G401 (cell line): ENCODE results near the gene SCLY. TPM values are rescaled to one million over a fixed set of nuclear protein-coding genes. Genes with fewer than 3 reads are reported as not detected.
"Not testable (repeated sequence)": the region's sequence is repeated elsewhere in the genome, so short reads cannot be mapped to it uniquely, and the experiment has no call there.

Experiments
- DNase-seq: peaks from one replicate; pipeline ENCODE4 v3.0.0-alpha.2; 2015; ENCODE audit warnings: low spot score
- in situ Hi-C: cut with HindIII; loops from 2 replicates; pipeline ENCODE4 v1.10.0; 2016; ENCODE audit warnings: low sequenced_read_pairs, mixed read lengths
- total RNA-seq: library from RNA; depleted of rRNA; stranded (reverse); fragments of >200 nt; shearing (Covaris generic); gene quantifications from 2 replicates; pipeline ENCODE4 v1.2.3, GENCODE V29; 2014; rRNA removed

Gene SCLY, protein sequence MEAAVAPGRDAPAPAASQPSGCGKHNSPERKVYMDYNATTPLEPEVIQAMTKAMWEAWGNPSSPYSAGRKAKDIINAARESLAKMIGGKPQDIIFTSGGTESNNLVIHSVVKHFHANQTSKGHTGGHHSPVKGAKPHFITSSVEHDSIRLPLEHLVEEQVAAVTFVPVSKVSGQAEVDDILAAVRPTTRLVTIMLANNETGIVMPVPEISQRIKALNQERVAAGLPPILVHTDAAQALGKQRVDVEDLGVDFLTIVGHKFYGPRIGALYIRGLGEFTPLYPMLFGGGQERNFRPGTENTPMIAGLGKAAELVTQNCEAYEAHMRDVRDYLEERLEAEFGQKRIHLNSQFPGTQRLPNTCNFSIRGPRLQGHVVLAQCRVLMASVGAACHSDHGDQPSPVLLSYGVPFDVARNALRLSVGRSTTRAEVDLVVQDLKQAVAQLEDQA
- 42.8 and 52.0 TPM in 2 replicates for total RNA-seq

DNA sequence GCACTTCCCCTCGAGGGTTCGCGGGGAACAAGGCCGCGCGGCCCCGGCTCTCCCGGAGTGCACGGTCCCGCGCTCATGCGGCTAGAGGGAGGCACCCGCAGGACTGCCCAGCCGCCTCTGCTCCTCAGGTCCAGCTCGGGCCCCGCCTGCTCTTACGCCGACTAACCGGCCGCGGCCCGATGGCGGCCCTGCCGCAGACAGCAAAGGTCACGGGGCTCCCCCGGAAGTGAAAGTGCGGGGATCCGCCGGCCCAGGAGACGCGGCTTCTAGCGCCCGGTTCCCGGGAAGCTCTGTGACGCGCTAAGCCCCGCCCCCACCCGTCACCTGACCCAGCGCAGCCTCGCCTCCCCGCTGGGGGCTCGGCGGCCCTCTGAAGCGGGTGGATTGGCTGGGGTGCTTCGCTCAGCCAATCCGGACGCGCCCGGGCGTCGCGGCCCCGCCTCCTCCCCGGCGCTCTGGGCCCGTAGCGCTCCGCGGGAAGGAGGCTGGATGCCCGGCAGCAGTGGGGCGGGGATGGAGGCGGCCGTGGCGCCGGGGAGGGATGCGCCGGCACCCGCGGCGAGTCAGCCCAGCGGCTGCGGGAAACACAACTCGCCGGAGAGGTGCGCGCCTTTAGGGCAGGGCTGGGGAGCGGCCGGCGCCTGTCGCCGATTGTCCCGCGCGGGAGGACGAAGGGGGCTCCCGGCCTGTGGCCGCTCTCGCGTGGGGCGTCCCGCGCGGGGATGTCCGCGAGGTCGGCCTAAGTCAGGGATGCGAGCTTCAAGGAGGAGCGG, at the start of gene SCLY:
Gene SCLY (plus strand): TSS at position 460 of the 773 bp plus-strand sequence. CDS start 54 bp downstream, at position 514.
- peak; percentile 97 for DNase-seq
- in situ Hi-C loops, result no loop called here

DNA sequence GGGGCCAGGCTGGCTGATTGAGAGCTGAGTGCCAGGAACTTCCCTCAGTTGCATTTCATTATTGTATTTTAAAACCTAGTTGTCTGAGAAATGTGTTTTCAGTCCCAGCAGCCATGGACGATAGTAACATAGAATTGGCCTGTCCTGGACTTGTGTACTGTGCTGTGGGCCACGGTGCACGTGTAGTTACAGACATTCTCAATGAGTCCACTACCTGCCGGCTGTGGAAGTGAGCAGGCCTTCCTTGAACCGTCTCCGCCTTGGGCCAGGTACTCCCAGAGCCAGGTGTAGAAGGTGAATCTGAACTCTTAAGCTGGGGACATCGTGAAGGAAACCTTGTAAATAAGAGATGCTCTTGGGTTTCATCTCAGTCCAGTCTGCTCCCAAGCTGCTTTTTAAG, 47.0 kb upstream of the SCLY start:
- in situ Hi-C loops, result no loop called here
- DNase-seq, result no peak

DNA sequence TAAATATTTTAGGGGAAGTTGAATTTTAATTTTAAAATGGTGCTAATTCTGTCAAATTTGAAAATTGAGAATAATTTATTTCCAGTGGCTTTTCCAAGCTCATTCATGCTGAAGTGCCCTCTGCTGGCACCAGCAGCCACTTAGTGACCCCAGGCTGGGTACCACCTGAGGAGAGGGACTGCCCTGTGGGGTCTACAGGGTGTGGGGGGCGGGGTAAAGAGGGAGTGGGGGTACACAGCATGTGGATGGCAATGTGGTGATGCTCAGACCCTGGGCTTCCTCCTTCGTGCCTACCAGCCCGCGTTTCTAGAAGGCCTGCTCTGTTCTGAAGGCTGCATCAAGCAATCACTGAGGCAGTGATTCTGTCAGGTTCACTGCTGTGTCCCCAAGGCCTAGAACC, 45.1 kb upstream of the SCLY start:
- no peak for DNase-seq
- in situ Hi-C loops, result no loop called here

DNA sequence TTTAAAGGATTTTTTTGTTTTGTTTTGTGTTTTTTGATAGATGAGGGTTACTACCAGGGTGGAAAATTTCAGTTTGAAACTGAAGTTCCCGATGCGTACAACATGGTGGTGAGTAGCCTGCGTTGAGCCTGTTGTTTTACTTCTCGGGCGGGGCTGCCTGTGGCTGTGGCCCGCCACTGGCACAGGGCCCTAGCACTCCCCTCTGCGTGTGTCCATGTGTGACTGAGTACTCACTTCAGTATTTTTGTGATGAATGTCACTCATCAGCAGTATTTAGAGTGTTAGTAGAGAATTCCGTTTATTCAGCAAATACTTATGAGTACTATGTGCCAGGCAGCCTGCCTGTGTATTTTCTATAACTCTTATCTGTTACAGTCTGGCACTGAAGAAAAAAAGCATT, 44.3 kb upstream of the SCLY start:
- in situ Hi-C loops, result no loop called here
- no peak for DNase-seq

DNA sequence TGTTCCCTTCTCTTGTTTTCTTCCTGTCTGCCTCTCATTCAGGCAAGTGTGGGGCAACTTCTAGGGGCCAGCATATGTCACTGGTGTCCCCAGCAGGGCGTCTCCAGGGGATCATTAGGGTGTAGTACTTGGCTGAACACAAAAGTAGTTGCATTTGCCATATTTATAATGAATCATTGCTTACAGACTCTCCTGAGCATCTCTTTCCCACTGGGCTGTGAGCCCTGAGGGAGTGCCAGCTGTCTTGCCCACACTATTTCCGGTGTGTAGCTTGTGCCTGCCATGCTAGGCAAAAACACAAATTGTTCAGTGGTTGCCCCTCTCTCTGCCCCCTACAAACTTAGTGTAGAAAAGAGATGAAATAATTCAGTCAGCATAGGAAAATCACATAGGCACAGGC, 40.8 kb upstream of the SCLY start:
- in situ Hi-C loops, result no loop called here
- no peak for DNase-seq

DNA sequence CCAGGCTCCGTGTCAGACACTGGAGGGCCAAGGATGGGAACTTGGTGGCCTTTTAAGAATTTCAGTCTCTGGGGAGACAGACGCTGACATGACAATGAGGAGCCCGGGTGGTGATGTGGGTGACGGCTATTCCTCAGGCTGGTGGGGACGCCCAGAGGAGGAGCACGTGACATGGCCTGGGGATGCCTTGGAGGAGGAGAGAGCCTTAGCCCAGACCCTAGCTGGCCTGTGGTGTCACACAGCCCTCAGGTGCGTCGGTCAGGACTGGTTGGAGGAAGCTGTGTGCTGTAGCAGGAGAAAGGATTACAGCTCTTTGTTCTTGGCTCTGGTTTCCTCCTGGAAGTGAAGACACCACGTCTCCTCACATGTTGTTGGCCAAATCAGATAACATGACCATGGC, 40.0 kb upstream of the SCLY start:
- DNase-seq, result no peak
- in situ Hi-C loops, result no loop called here

DNA sequence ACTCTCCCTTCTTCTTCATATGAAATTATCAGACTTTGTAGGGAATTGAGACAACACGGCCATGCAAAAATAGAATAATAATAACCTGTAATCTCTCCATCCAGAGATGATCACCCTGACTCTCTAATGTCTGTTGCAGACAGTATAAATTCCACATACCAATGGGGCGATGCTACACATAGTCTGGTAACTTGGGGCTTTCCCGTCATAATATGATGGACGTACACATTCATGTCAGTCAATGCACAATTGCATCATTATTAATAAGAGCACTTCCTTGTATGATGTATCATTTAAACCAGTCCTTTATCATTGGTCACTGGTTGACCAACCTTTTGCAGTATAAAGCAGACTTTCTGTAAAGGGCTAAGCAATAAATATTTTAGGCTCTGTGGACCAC, 39.5 kb upstream of the SCLY start:
- in situ Hi-C loops, result no loop called here
- no peak for DNase-seq

DNA sequence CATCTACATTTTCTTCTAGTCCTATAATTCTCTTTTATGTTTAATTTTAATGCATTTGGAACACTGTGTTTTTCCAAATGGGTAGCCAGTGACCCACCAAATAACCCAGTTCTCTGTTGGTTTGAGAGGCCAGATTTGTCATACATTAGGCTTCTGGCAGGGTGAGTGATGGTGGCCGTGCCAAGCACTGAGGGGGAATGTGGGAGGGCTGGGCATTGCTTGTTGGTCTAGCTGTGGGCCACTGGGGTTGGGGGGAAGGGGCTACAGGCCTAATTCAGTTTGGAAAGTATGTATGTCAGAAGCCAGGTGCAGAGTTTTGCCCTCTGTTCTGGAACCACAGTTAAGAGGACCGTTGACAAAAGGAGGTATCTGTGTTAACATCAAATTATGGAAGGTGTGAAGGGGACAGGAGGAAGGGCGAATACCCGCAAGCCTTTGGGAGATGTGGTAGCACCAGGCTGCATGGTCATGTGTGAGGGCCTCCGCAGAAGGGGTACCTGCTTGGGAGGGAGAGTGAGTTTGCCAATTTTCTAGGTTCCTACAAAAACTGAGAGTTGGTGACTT, 38.1 kb upstream of the SCLY start:
- no peak for DNase-seq
- in situ Hi-C loops, result no loop called here

DNA sequence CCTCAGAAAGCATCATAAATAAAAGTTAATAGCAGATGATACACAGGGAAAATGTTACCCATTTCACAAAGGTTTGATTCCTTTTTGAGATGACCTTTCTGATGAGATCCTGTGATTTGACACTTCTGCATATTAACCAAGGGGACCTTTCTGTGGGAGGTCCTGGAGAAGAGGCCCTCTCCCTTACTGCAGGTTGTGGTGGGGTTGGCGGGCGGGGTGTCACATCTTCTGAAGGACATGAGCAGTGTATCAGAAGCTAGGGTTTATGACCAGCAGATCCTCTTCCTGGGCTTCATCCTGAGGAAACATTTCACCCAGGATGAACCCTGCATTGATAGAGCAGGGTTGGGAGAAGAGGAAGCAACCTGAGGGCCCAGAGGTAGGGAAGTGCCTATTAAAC, 37.2 kb upstream of the SCLY start:
- in situ Hi-C loops, result no loop called here
- no peak for DNase-seq

DNA sequence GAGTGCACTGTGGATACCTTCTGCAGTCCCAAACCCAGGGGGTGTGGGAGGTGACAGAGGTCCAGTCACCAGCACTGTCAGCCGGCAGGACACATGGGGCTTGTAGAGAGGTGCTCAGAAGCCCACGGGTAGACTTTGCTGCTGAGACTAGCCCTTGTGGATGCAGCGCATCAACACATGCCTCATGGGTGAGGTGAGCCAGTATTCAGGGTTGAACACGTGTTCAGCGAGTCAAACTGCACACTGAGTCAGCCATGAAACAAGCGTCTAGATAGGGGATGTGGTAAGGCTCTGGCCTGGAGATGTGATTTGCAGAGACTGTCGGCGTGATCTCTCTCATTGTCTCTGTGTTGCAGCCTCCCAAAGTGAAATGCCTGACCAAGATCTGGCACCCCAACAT, 35.8 kb upstream of the SCLY start:
- in situ Hi-C loops, result no loop called here
- DNase-seq, result no peak

DNA sequence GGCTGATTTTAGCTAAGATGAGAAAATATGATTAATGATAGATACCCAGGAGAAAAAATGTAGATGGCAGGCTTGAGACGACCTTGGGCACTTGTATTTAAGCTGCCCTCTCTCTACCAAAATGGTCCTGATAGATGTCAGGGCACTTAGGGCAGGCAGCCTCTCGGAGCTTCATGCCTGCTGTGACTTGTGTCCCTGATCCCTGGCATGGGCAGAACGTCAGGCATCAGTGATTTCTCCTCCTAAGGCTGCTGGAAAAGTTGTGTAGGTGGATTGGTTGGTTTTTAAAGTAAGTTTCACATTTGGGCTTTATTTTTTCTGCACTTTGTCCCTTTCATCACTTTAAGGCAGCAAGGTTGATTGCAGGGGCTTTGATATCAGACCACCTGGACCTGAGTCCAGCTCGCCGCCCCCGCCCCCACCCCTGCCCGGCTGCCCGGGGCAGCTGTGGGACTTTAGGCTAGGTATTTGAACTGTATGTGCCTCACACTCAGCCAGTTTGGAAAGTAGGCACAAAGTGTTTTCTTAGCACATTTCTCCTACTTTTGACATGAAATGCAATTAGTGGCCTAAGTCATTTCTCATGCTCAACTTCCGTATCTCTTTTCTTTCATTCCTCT, 35.0 kb upstream of the SCLY start:
- in situ Hi-C loops, result no loop called here
- no peak for DNase-seq

DNA sequence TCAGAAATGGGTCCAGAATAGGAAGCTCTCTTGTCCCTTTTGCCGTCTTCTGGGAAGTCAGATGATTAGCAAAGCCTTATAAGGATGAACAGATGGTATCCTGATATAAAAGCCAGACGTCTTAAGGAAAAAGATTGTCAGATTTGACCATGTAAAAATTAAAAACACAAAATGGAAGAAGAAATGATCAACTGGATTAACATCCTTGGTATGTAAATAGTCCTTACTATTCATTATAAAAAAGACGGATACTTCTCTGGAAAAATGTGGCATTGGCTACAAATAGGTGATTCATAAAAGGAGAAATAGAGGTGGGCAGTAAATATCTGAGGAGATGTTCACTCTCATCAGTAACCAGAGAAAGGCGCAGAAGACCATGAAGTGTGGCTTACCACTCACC, 33.7 kb upstream of the SCLY start:
- in situ Hi-C loops, result no loop called here
- no peak for DNase-seq

DNA sequence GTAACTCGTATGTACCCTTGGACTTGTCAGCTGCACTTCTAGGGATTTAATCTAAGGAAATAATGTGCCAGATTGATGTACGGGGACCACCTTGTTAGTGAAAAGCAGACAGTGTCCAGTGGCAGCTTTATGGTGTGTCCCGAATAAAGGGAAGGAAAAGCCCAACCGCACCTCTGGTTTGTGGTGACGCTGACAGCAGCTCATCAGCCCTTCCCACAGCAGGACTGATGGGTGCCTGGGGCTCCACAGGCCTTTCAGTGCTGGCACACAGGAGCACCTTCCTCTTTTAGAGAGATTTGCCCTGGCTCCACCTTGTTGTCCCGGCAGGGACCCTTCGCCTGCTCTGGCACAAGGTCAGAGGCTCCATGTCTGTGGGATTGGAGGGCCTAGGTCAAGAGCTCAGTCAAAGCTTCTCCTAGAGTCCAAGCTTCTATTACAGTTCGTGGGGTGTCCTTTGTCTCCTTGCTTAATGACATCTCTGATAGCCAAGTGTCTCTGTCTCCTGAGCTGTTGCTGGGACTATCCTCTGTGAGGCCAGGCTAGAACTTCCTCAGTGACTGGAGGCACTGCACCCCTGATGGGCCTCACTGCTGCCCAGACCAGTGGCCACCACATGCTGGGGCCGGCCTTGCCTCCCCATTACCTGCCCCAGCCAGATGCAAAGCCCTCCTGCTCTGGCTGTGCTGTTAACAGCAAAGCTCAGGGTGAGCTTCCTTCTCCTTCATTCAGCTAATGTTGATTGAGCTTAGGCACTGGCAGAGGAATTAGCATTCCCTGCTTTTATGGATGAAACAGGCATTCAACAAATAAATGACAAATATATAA, 33.0 kb upstream of the SCLY start:
- no peak for DNase-seq
- in situ Hi-C loops, result no loop called here

DNA sequence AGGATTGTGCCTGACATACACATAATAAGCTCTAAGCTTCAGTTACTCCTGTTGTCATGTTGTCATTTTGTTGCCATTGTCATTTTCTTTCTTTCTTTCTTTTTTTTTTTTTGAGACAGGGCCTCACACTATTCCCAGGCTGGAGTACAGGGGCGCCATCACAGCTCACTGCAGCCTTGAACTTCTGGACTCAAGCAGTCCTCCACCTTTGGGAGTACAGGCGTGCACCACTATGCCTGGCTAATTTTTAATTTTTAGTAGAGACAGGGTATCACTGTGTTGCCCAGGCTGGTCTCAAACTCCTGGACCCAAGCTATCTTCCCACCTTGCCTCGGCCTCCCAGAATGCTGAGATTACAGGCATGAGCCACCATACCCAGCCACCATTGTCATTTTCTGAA, 30.9 kb upstream of the SCLY start:
- in situ Hi-C loops, result no loop called here
- DNase-seq, result no peak

DNA sequence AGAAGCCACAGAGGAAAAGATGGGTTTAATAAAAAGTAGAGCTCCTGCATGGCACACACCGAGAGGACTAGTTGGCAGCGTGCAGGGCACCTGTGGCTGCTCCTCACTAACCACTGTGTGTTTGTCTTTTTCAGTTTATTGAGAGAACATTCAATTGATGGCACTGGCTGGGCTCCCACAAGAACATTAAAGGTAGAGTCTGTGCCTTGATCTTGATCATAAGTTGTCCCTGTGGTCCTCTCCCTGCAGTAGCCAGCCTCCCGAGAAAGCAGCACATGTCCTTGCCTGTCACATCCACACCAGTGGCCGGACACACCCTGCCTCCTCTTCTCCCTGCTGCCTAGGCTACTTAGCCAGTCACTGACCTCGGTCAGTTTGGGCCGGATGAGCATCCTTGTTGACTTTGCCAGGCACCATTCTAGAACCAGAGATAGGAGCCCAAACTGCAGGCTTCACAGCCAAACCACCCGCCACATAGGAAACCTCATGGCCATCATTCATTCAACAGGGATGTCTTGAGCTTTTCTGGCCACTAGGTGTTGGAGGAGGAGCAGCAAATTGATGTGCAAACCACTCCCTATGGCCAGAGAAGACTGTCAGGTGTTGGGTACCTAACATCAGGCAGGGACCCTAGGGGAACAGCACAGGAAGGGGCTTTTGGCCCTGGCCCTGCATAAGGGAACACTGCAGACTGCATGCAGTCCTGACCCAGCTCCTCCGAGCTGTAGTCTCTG, 30.2 kb upstream of the SCLY start:
- in situ Hi-C loops, result no loop called here
- no peak for DNase-seq

DNA sequence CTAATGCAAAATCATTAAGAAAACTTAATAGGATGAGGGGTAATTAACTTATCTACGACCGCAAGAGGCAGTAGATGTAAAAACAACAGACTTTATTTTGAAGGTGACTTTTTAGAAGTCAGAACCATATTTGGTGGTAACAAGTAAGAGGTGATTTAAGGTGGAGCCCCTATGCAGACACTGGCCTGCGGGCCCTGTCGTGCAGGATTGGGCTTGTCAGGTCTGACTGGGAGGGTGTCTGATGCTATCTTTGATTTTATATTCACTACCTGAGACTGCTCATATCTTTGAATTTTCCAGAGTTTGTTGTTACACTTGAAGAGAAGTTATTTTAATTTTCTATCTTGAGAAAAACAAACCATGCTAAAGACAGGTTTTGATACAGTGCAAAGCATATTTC, 29.1 kb upstream of the SCLY start:
- DNase-seq, result no peak
- in situ Hi-C loops, result no loop called here

DNA sequence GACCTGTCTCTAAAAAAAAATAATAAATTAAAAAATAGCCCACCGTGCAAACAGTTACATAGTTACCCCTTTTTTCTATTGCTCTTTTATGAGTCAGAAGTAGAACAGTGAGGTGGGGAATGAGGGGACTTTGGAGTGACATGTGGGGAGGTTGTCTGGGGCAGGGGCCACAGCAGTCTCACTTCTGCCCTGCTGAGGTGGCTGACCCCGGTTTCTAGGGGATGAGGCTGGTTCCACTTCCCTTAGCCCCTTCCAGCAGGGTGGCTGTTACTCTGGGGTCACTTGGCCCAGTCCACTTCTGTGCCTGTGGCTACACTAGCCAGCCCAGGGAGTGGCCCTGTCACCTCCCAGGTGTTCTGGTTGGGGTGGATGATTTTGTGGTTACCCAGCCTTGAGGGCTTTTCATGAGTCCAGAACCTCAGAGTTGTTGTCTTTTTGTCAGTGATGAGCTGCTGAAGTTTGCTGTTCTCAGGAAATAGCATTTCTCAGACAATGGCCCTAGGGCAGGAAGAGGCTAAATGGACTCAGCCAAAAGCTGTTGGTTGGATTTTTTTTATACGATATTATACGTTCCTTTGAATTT, 28.0 kb upstream of the SCLY start:
- in situ Hi-C loops, result no loop called here
- no peak for DNase-seq

DNA sequence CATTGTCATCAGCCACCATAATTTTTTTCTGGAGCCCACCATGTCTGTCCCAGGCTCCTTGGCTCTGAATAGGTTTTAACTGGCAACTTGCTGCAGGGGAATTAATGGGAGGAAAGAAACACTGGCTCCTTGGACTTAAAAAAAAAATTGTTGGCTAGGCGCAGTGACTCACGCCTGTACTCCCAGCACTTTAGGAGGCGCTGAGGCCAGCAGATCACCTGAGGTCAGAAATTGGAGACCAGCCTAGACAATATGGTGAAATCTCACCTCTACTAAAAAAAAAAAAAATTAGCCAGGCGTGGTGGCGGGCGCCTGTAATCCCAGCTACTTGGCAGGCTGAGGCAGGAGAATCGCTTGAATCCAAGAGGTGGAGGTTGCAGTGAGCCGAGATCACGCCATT, 26.8 kb upstream of the SCLY start:
- in situ Hi-C loops, DNase-seq: not testable (repeated sequence)
